ENCODE measurements around the gene TMEM163.
A peak's percentile ranks its signal among the peaks of the same experiment; 100 is the strongest.
"Not testable (repeated sequence)": the region's sequence is repeated elsewhere in the genome, so short reads cannot be mapped to it uniquely, and the experiment has no call there.

Gene TMEM163

DNA sequence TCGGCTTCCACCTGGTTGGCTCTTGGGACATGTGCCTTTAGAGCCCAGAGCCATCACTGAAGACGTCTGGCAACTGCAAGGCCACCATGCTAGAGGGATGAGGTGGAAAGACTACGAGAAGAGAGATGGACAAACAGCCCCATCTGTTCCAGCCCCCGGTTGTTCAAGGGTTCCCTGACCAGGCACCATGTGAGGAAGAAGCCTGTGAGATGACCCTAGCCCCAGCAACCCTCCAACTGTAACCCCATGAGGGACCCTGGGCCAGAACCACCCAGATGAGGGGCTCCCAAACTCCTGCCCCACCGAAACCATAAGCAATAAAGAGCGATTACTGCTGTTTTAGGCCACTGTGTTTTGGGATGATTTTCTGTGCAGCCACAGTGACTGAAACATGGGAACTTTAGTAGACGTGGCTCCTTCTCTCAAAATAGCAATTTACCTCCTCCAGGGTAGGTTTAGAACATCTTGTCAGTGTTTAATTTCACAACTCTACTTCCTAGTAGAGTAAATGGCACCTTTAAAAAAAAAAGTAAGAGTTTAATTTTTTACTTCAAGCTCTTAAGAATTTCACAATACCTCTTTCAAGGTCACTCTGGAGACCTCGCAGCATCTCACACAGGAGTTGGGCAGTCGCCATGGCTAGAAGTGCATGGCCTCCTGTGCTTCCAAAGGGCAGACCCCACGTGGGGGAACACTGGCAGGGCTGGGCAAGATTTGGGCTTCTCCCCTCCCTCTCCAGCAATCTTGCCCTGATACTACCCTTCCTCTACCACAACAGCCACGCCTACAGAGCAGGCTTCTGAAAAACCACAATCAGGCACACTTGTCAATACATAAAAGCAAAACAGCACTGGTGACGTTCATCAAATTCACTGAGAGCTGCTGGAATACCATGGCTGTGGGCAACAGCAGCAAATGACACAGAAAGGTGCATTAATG lies 48.8 kb downstream of the TMEM163 start:
- DNase-seq (peak; percentile 30), ATAC-seq (peak; percentile 37)
- Mint-ChIP-seq H3K36me3 (ENCODE audit: low read depth) (no peaks in the 10 kb centered on the region), H3K27ac (peak overlapping the region; percentile 33), H3K9me3 (peaks cover 11% of the 10 kb centered on the region), H3K4me3 (peak overlapping the region; percentile 30), H3K4me1 (peaks cover 68% of the 10 kb centered on the region), H3K27me3 (peaks cover 22% of the 10 kb centered on the region)

DNA sequence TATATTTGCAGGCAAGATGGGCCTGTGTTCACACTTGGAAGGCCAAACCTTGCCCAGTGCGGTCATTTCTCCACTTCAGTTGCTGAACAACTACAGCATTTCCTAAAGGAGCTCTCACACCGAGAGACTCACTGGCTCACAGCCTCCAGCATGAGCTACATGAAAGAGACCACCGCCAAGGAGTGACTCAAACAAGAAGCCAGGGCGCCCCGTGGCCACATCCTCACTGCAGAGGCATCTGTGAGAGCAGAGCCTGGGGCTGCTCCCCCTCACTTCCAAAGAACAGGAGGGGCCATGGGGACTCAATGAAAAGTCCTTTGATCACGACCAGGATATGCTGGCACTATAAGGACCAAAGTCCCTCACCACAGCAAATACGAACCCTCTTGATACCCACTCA lies 50.0 kb downstream of the TMEM163 start:
- H3K4me3 Mint-ChIP-seq = peak overlapping the region; percentile 0
- peak overlapping the region; percentile 45 for H3K27ac Mint-ChIP-seq
- H3K36me3 Mint-ChIP-seq (ENCODE audit: low read depth) = no peaks in the 10 kb centered on the region
- DNase-seq (peak; percentile 77), ATAC-seq (peak; percentile 97)
- peaks cover 71% of the 10 kb centered on the region for H3K4me1 Mint-ChIP-seq
- peaks cover 26% of the 10 kb centered on the region for H3K27me3 Mint-ChIP-seq
- peaks cover 8% of the 10 kb centered on the region for H3K9me3 Mint-ChIP-seq

GRCh38 chr2:134667541-134667940 lies 51.3 kb downstream of the TMEM163 start:
- ATAC-seq (no peak), DNase-seq (no peak)
- Mint-ChIP-seq H3K27me3 (peaks cover 26% of the 10 kb centered on the region), H3K9me3 (no peaks in the 10 kb centered on the region), H3K27ac (no peak overlapping the region), H3K36me3 (ENCODE audit: low read depth) (no peaks in the 10 kb centered on the region), H3K4me3 (no peak overlapping the region), H3K4me1 (peaks cover 69% of the 10 kb centered on the region)

DNA sequence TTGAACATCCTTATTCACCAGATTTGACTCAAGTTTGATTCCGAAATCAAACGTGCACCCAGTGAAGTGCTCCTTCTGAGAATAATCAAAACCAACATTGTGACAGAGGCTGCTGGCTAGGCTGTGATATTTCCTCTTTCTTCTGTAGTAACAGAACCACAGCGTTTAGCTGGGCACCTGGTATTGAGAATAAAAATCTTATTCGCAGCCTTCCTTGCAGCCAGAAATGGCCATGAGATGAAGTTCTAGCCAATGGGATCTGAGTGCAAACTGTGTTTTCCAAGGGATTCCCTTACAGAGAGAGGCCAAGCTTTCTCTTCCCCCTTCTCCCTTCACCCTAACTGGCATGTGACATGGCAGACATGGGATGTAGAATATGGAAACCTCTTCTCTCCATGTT lies 51.7 kb downstream of the TMEM163 start:
- Mint-ChIP-seq H3K4me3 (no peak overlapping the region), H3K27me3 (peaks cover 26% of the 10 kb centered on the region), H3K36me3 (ENCODE audit: low read depth) (no peaks in the 10 kb centered on the region), H3K4me1 (peaks cover 68% of the 10 kb centered on the region), H3K27ac (no peak overlapping the region), H3K9me3 (no peaks in the 10 kb centered on the region)
- no peak for DNase-seq
- no peak for ATAC-seq

GRCh38 chr2:134665727-134666506 lies 52.9 kb downstream of the TMEM163 start:
- DNase-seq = no peak
- H3K27me3 Mint-ChIP-seq = peaks cover 26% of the 10 kb centered on the region
- H3K9me3 Mint-ChIP-seq = no peaks in the 10 kb centered on the region
- no peak for ATAC-seq
- H3K4me3 Mint-ChIP-seq = no peak overlapping the region
- no peaks in the 10 kb centered on the region for H3K36me3 Mint-ChIP-seq (ENCODE audit: low read depth)
- H3K4me1 Mint-ChIP-seq = peaks cover 56% of the 10 kb centered on the region
- no peak overlapping the region for H3K27ac Mint-ChIP-seq

GRCh38 chr2:134663451-134664450 lies 55.0 kb downstream of the TMEM163 start:
- no peak overlapping the region for H3K27ac Mint-ChIP-seq
- H3K36me3 Mint-ChIP-seq (ENCODE audit: low read depth) = no peaks in the 10 kb centered on the region
- DNase-seq (no peak), ATAC-seq (no peak)
- H3K4me3 Mint-ChIP-seq = no peak overlapping the region
- peaks cover 24% of the 10 kb centered on the region for H3K27me3 Mint-ChIP-seq
- H3K9me3 Mint-ChIP-seq = no peaks in the 10 kb centered on the region
- H3K4me1 Mint-ChIP-seq = peaks cover 42% of the 10 kb centered on the region

DNA sequence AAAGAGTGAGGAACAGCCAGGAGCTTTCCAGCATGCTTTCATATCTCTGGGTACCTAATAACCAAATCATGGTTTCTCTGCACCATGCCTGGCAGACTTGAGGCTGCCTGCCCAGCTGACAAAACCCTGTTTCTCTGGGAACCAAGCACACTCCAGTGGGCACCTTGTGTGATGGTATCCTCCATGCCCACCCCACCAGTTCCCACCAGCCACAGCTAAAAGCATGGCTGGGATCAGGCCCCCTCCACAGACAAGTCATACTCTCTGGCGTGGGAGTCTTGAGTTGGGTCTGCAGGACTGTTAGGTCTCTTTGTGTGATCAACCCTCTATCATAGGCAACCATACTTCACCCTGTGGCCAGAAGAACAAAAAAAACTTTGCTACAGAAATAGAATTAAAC lies 56.0 kb downstream of the TMEM163 start:
- Mint-ChIP-seq H3K9me3 (no peaks in the 10 kb centered on the region), H3K27me3 (peaks cover 24% of the 10 kb centered on the region), H3K27ac (no peak overlapping the region), H3K4me1 (peaks cover 32% of the 10 kb centered on the region), H3K36me3 (ENCODE audit: low read depth) (no peaks in the 10 kb centered on the region), H3K4me3 (no peak overlapping the region)
- ATAC-seq (no peak), DNase-seq (no peak)

DNA sequence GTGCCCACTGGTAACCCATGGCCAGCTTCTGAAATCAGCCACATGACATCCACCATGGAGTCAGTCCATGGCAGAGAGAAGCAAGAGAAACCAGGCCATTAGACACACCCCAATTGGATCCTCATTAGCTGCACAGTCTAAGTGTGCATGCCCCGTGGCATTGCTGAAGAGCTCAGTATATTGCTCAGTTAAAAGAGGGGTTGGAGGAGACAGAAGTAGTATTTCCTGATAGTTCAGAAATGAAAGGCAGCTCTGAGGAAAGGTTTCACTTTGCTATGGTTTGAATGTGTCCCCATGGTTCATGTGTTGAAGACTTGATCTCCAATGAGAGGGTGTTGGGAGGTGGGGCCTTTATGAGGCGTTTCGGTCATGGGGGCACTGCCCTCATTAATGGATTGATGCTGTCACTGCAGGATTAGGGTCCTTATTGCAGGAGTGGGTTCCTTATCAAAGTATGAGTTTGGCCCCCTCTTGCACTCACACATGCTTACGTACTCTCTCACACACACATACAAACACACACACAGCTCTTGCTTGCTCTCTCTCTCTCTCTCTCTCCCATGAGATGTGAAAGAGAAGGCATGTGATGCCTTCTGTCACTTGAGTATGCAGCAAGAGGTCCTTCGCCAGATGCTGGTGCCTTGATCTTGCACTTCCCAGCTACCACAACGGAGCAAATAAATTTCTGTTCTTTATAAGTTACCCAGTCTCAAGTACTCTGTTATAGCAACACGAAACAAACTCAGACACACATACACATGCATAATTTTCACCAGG lies 58.0 kb downstream of the TMEM163 start:
- no peaks in the 10 kb centered on the region for H3K9me3 Mint-ChIP-seq
- peaks cover 25% of the 10 kb centered on the region for H3K4me1 Mint-ChIP-seq
- ATAC-seq = no peak
- no peaks in the 10 kb centered on the region for H3K36me3 Mint-ChIP-seq (ENCODE audit: low read depth)
- no peak for DNase-seq
- peaks cover 10% of the 10 kb centered on the region for H3K27me3 Mint-ChIP-seq
- no peak overlapping the region for H3K4me3 Mint-ChIP-seq
- no peak overlapping the region for H3K27ac Mint-ChIP-seq

DNA sequence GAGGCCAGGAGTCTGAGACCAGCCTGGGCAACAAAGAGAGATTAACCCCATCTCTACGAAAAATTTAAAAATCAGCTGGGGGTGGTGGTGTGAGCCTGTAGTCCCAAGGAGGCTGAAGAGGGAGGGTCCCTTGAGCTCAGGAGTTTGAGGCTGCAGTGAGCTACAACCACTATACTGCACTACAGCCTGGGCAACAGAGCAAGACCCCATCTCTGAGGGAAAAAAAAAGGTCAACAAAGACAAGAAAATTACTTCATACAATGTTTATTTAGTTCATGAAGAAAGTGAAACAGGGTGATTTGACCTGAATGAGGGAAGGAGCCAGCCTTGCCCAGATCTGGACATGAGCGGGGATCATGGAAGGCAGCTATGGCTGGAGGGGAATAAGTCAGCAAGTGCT lies 59.1 kb downstream of the TMEM163 start:
- Mint-ChIP-seq H3K4me1 (peaks cover 20% of the 10 kb centered on the region), H3K27me3 (peaks cover 6% of the 10 kb centered on the region), H3K9me3 (no peaks in the 10 kb centered on the region), H3K4me3 (no peak overlapping the region), H3K27ac (no peak overlapping the region), H3K36me3 (ENCODE audit: low read depth) (no peaks in the 10 kb centered on the region)
- DNase-seq (no peak), ATAC-seq (no peak)

DNA sequence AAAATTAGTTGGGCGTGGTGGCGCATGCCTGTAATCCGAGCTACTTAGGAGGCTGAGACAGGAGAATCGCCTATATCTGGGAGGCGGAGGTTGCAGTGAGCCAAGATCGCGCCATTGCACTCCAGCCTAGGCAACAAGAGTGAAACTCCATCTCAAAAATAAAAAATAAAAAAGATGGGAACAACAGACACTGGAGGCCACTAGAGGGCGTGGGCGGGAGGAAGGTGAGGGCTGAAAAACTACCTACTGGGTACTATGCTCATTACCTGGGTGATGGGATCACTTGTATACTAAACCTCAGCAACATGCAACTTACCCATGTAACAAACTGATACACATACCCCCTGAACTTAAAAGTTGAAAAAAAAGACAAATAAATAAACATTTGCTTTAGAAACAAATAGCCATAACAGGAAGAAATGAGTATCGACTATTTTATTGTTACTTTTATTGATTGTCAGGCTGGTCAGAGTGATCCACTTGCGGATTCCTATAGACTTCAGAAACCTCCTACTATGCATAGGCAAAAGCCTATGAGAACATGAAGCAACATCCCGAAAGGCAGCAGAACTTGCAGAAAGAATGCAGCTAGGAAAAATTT lies 61.0 kb downstream of the TMEM163 start:
- no peaks in the 10 kb centered on the region for H3K27me3 Mint-ChIP-seq
- H3K4me3 Mint-ChIP-seq = no peak overlapping the region
- DNase-seq (peak; percentile 34), ATAC-seq (no peak)
- peaks cover 18% of the 10 kb centered on the region for H3K4me1 Mint-ChIP-seq
- H3K27ac Mint-ChIP-seq = no peak overlapping the region
- no peaks in the 10 kb centered on the region for H3K9me3 Mint-ChIP-seq
- no peaks in the 10 kb centered on the region for H3K36me3 Mint-ChIP-seq (ENCODE audit: low read depth)

DNA sequence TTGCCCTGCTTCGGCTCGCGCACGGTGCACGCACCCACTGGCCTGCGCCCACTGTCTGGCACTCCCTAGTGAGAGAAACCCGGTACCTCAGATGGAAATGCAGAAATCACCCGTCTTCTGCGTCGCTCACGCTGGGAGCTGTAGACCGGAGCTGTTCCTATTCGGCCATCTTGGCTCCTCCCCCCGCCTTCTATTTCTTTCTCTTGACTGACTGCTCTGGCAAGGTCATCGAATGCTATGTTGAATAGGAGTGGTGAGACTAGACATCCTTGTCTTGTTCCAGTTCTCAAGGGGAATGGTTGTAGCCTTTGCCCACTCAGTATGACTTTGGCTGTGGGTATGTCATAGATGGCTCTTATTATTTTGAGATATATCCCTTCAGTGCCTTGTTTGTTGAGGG lies 62.4 kb downstream of the TMEM163 start:
- H3K27ac Mint-ChIP-seq; H3K36me3 Mint-ChIP-seq (ENCODE audit: low read depth); H3K9me3 Mint-ChIP-seq; H3K4me3 Mint-ChIP-seq; ATAC-seq; H3K27me3 Mint-ChIP-seq; DNase-seq: not testable (repeated sequence)
- peaks cover 18% of the 10 kb centered on the region for H3K4me1 Mint-ChIP-seq

DNA sequence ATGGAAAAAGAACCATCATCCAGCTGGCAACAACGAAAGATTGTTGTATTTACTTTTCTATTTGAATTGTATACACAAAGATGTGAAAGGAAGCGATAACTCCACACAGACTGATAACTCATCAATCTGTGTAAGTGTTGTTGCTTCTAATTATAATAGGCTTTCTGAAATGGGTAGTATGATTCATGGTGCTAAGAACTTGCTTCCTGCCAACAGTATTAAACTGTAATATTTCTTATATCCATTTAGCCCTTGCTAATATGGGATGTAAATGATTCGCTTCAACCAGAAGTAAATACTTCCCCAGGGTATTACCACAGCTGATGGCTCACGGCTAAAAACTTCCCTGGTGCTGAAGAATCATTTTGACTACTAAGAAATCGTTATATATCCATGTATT lies 70.2 kb downstream of the TMEM163 start:
- ATAC-seq (no peak), DNase-seq (no peak)
- peaks cover 2% of the 10 kb centered on the region for H3K36me3 Mint-ChIP-seq (ENCODE audit: low read depth)
- H3K9me3 Mint-ChIP-seq = peaks cover 3% of the 10 kb centered on the region
- no peak overlapping the region for H3K27ac Mint-ChIP-seq
- no peaks in the 10 kb centered on the region for H3K27me3 Mint-ChIP-seq
- no peak overlapping the region for H3K4me3 Mint-ChIP-seq
- no peaks in the 10 kb centered on the region for H3K4me1 Mint-ChIP-seq

DNA sequence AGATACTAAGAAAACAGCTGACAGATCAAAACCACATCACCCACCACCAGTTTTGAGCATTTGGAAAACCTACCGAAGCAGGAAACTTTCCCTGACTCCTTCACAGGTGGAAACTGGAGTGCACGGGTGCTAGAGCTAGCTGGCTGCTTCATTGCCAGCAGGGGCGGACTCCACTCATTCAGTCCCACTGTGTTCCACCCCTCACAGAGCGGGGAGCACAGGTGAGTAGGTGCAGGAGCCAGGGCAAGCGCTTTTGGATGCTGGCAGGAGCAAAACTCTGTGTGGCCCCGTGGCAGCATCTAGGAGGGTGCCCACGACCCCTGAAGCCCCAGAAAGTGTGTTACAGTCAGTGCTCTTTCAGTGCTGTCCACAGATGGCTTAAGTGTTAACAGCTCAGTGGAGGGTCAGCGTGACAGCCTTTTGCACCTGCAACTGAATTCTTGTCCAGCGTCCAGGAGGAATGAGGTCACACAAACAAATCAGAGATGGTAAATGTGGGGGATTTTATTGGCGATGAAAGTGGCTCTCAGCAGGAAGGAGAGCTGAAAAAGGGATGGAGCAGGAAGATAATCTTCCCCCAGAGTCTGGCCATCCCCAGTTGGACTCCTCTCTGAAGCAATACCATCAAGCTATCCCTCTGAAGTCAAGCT lies 71.1 kb downstream of the TMEM163 start:
- Mint-ChIP-seq H3K27me3 (peaks cover 1% of the 10 kb centered on the region), H3K36me3 (ENCODE audit: low read depth) (peaks cover 2% of the 10 kb centered on the region), H3K4me3 (no peak overlapping the region), H3K4me1 (no peaks in the 10 kb centered on the region), H3K27ac (no peak overlapping the region), H3K9me3 (peaks cover 3% of the 10 kb centered on the region)
- ATAC-seq (no peak), DNase-seq (no peak)

All from activated naive CD8-positive, alpha-beta T cell treated with anti-CD3 and anti-CD28 coated beads, Interleukin-2, amount 50 U/mL, for 24 hours (primary cell).